HG02870 (cell line): ENCODE data around the gene MMP24OS.
"Not testable (repeated sequence)": the region's sequence is repeated elsewhere in the genome, so short reads cannot be mapped to it uniquely, and the experiment has no call there.

ENCODE experiments used
- ATAC-seq: cut with Tn5 transposase; IDR thresholded peaks from one replicate; pipeline ENCODE4 v1.9.1; 2021; ENCODE audit warnings: mild to moderate bottlenecking, moderate library complexity; ENCODE audit not compliant: unreplicated experiment

Gene MMP24OS

DNA sequence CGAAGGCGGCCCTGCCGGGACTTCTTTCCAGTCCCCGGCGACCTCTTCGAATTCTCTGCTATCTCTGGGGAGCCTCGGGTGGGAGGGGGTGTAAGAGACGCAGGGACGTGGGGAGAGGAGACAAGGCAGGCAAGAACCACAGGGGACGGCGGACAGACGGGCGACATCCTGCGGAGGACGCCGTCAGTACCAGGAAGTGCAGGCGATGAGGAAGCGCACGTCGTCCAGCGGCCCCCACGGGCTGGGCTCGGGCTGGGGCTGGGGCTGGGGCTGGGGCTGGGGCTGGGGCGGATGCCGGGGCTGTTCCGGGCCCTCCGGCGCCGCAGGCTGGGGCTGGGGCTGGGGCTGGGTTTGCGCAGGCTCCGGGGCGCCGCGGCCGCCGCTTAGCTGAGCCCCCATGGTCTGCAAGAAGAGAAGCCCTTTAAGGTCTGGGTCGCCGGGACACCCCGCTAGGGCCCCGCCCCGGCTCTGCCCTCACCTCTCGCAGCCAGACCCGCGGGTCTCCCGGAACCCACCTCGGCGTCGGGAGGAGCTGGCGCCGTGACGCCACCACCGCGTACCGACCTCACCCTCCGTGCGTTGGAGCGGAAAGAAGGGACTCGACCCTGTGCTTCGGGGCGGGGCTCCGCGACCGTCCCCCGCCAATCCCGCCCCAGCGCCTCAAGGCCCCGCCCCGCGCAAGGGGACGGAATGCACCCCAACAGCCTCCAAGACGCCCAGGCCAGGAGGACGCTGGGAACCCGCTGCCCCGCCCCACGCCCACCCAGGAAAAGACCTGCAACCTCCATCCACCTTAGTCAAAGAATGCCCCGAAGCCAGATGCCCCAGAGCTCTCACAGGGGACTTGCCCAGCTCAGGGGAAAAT, at the start of gene MMP24OS:
Gene MMP24OS (minus strand): TSS at position 592 of the 865 bp plus-strand sequence. CDS start 193 bp downstream, at position 399.
- ATAC-seq, result peak; percentile 84

DNA sequence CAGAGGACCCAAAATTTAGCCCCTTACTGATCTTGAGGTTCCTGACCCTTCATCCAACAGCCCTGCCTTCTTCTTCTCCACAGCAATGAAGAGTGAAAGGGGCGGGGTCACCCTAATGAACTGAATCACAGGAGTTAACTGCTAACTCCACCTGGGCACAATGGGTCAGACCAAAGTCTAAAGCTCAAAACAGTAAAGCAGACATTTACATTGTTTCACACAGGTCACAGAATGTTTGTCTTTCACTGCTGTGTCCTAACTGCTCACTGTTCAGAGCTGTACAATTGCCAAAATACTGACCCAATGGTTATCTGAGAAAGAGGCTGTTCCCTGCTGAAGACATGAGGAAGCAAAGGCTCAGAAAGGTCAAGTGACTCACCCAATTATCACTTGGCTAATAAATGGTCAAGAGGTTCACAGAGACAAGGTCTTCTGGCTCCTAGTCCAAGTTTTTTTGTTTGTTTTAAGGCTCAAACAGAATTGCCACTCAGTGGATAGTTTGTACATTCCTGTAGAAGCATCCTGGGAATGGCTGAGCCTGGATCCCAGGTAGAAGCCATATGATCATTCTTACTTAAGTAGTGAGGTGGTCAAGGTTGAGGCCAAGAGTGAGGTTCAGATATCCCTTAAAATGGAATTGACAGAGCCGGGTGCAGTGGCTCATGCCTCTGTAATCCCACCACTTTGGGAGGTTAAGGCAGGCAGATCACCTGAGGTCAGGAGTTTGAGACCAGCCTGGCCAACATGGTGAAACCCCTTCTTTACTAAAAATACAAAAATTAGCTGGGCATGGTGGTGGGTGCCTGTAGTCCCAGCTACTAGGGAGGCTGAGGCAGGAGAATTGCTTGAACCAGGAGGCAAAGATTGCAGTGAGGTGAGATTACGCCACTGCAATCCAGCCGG, 49.4 kb upstream of the MMP24OS start:
- no peak for ATAC-seq

DNA sequence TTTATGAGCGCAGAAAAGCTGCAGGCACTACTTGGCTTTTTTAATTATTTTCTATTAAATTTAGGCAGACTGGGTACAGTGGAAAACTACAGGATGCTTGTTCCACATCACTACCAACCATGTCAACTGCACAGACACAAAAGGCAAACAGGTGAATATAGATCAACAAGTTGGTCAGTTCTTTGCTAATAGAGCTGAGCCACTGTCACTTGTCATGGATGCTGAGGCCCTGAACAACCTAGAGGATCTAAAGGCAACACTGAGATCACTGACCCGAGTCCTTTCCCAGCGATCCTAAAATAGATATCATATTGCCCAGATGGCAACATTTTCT, 48.8 kb upstream of the MMP24OS start:
- ATAC-seq, result no peak

DNA sequence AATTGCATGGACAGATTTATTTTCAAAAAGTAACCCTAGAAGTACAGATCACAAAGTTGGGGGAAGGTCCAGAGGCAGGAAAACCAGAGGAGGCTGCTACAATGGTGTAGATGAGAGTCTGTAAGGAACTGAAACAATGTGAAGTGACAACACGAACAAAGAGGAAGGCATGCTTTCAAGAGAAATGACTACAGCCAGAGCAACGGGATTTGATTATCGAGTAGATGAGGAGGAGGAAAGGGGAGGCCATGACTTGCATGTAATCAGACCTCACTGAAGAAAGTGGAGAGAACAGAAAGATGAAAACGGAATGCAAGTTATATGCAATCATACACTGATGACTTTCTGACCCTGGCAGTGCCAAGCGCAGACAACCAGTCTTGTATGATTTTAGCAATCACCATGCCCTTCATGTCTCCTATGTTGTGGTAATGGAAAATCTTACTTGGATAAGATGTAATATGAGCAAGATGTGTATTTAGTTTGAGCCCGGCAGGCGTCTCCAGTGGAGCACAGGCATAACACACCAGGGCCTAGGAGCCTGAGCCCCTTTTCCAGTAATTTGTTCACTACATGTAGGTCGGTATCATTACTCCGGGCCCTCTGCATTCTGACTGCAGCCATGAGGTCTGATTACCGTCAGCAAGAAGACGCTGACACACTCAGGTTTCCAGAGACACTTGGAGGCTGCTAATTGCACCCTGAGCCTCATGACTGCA, 48.3 kb upstream of the MMP24OS start:
- ATAC-seq, result no peak

DNA sequence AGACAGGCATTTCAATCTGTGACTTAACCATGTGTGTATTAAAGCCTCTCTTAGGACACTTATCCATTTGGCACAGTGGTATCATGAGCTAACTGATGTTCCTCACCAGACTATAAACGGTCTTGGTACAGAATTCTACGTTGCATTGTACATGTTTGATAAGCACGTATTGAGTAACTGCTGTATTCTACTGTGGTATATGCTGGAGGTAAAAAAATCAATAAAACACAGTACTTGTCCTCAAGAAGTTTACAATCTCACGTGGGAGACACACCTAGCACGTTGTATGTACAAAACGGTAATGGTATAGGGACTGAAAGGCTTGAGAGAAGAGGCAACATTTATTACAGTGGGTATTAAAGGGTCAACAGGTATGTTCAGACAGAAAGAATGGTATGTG, 47.5 kb upstream of the MMP24OS start:
- no peak for ATAC-seq

DNA sequence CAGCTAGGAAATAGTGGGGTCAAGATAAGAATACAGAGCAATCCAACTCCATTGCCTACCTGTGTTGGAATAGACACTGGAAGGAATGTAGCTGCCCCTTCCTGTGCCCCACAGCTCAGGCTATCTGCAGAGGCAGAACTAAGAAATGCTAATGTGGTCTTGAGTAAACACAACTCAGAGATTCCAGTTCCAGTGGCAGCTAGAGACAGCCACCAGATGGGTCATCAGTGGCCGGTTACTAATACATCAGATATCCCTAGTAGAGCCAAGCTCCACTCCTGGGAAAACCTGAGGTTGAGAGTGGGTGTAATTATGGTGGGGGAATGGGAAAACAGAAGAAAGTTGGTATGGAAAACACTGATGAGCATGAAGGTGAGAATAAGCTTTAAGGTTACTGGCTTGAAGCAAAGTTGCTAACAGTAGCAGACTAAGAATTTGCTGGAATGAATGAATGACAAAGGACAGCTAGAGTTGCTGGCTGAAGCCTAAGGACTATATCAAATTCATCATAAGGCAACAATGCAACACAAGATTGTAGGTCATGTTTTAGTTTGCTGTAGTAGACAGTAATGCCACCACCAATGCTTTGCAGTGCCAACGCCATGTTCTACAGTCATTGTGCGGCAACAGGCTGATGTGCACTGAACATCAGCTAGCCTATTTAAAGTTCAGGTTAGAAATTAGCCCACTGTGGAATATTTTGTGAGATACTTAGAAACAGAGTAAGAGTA, 42.6 kb upstream of the MMP24OS start:
- no peak for ATAC-seq

DNA sequence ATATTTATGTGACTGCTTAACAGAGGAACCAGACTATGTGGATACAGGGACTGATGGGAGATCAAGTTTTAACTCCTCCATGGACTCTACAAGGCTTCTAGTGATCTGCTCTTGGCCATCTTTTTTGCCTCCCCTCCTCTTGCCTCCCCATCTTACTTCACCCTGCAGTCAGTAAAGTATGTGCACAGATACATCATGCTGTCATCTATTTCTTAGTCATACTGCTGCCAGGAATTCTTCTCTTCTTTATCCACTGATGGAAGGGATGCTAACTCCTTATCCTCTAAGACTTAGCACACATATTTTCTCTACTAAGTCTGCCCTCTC, 41.9 kb upstream of the MMP24OS start:
- ATAC-seq, result no peak

DNA sequence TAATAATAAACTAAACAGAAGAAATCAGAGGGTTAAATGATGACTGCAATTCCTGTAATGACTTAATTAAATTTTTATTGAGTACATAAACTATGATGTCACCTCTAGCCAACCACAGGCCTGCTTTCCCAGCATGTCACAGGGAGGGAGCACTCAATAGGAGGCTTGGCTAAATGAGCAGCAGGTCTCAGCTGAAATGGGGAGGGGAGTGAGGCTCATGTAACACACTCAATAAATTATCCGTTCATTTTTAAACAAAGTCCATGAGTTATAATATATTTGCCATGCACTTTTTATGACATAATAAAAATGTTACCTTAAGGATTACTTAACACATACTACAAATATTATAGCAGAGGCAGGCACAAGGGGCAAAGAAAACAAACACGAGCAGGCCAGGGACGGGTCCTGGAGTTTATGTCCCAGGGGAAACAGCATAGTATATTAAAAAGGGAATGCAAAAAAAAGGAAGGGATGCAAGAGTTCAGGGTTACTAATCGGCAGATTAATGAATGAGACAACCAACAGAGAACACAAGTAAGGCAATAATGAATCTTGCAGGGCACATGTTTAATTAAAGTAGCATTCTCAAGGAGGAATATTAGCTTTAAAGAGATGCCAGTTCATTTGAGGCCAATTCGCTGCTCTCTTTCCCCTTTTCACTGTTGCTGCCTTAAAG, 41.4 kb upstream of the MMP24OS start:
- no peak for ATAC-seq

DNA sequence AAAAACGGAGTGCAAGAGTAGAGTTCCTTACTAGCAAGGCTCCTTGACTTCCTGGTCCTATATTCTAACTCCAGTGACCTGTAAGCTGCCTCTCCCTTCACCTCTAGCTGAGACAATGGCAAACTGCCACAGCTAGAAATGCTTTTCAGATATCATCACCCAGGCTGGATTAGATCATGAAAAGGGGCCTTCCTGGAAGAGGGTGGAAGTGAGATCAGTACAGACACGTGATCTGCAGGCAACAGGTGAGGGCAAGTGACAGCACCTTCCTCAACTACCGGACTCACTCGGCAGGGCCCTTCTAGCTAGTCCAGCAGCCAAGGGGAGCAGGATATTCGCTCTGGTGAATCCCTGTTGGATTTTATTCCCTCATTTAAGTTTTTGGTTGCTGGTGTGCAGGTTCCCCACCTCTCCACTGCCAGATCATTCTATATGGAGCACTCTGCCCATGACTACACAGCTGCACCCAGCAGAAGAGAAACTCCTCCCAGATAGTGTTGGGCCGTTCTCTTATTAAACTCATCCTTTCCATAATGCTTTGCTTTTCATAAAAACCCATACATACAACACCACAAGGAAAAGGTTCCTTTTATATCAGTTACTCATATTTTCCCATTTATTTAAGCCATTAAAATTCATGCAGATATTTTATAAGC, 40.7 kb upstream of the MMP24OS start:
- ATAC-seq, result no peak

DNA sequence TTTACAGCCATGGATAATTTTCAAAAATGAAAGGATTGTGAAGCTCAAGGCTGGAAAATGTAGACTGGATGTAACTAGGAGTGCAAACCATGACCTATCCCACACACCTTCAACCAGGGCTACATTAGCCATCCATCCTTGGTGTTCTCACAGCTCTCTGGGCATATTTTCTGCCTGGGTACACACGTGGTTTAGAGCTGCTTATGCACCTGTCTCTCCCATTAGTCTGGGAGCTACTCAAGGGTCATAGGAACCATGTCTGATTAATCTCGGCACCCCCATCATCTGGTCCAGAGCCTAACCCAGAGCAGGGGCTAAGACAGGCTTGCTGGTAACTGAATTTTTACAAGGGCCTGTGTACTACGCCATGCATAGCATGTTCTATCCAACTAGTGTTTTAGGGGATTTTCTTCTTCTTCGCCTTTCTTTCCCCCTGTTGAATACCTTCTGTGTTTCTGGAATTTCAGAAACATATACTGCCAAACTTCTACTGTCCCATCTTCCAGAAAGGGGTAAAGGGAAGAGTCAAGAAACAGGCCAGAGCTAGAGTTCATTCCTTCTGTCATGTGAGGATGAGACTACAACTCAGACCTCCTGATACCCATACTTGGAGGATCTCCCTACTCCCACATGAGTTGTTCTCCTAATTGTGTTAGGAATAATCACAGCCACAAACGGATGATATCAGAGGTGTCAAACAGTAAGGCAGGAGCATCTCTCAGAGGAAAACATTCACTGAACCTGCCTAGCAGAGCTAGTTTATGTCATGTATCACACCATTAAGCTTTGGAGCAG, 39.7 kb upstream of the MMP24OS start:
- no peak for ATAC-seq

DNA sequence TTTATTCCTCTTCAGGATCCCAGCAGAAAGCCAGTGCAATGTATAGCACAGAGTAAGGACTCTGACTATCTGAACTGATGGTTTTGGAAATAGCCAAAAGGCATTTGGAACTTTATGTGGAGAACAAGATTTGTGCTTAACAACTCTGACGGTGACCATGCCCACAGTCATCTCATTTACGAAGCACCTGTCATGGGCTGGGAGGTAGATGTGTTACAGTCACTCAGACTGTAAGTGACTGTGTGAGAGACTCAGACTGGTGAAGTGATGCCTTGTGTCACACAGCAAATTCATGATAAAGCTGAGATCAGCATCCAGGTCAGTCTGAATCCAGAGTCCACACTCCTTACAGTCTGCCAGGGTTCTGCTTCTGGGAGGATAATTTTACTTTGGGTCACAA, 38.2 kb upstream of the MMP24OS start:
- no peak for ATAC-seq

DNA sequence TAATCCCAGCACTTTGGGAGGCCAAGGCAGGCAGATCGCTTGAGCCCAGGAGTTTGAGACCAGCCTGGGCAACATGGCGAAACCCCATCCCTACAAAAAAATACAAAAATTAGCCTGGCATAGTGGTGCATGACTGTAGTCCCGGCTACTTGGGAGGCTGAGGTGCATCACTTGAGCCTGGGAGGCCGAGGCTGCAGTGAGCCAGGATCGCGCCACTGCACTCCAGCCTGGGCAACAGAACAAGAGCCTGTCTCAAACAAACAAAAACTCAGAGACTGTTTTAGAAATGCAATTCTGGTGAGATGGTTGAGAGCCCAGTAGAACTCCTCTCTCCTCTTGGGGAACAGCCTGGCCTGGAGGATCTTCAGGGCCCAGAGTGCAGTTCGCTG, 37.7 kb upstream of the MMP24OS start:
- not testable (repeated sequence) for ATAC-seq

DNA sequence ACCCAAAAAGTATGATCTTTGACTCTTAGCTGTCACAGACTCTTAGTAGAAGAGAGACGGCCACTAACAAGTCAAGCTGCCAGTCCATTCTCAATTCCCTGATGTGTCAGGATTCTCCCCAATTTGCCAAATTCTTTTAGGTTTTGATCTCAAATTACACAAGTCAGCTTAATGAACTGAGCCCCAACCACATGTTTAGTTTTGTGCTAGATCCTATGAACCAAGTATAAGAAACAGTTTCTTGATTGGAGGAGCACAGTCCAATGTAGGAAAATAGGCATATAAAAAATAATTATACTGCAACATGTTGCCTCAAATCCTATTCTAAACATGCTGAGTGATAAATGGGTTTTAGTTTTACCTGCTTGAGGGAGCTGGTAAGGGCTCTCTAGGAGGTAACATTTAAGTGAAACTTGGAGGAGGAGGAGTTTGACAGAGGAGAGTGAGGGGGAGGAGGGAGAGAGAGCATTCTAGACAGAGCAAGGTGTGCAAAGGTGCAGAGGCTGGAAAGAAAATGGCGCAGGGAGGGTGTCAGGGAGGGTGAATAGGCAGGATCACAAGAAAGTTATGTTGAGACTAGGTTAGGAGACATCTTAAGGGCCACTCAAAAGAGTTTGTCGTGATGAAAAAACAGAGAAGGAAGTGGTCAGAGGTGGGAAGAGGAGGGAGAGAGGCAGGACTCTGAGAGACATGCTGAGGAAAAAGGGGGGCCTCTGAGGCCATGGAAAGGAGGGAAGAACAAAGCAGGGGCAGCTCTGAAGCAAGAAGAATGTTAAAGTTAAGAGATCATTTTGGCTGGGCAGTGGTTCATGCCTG, 37.1 kb upstream of the MMP24OS start:
- no peak for ATAC-seq

DNA sequence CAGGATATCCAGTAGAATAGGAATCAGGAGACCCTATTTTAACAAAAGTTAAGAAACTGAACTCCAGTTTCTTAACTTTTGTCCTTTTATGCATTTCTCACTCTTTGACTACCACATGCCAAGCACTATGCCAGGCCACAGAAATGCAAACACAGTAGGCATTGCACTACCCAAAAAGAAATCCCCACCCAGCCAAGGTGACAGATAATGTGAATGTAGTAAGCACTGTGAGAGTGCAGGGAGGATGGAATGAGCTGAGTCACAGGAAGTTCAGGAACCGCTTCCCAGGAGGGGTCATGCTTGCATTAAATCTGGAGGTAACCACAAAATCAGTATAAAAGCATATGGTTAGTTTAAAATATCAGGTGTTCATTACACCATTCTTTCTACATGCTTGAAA, 34.4 kb upstream of the MMP24OS start:
- ATAC-seq, result no peak

DNA sequence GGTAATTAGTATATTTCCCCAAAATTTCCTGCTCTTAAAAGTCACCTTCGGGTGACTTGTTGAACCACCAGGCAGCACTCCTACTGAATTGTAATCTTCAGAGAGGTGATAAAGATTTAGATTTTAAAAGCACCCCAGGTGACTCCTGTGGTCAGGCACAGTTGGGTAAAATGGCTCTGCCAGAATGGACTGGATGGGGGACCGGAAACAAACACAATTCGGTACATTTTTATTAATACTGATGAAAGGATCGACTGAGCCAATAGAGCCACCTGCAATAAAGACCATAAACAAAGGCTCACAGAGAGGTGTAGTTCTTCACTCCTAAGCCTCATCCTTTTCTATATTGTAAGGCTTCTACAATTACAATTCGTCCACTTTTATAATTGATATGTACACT, 33.9 kb upstream of the MMP24OS start:
- no peak for ATAC-seq

DNA sequence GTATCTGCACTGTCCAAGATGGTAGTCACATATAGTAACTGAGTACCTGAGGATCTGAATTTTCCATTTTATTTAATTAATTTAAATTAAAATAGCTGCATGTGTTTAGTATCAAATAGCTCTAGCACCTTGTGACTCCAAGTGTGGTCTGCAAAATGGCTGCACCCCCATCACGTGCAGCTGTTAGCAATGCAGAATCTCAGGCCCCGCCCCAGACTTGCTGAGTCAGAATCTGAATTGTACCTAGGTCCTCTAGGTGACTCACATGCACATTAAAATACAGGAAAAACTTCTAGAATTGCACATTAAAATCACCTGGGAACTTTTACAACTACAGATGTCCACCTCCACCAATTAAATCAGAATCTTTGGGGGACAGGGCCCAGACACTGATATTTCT, 33.5 kb upstream of the MMP24OS start:
- no peak for ATAC-seq

DNA sequence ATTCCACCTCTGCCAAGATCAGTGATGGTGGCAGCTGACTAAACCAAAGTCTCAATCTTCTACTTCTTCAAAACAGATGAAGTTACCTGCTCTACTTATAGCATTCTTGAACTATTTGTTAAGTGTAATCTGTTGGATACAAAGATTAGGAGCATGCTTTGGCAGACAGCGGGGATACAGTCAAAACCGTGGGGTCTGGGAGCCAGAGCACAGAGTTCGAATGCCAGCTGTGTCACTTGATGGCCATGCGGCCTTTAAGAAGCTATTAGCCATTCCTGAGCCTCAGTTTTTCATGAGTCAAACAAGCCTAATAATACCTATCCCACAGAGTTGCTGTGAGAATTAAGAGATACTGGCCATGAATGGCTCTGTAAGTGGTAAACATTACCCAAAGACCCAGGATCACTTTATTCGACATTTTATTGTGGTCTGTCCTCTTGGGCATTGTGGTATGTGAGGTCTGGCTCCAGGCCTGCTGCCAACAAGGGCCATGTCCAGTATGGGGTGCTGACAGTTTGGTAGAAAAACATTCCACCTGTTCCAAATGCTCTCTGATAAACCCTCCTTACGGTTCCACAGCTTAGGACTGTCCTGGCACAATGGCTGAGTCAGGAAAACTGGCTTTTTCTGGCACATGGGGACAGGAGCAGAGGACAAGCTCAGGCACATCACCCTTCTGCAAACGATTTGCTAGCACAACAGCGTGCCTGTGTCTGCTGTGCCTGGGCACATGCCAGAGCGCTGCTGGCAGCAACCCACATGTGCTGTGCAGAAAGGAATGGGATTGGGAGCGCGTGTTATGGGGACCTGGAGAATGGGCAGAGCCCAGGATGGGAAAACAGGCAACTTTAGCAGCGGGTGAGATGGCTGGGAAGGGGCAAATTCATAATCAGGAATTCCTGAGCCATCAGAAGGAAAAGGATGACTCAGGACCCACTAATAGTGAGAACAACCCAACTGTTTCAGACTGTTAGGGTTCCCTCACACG, 30.0 kb upstream of the MMP24OS start:
- ATAC-seq, result no peak
